Activated CD4-positive, alpha-beta T cell treated with anti-CD3 and anti-CD28 coated beads, Interleukin-2, amount 10 ng/mL, durations not matched to agents 24 days and 14 days (primary cell): ENCODE data around the gene ARMC2. TPM values are rescaled to one million over a fixed set of nuclear protein-coding genes. Genes with fewer than 3 reads are reported as not detected.
"Not testable (repeated sequence)": the region's sequence is repeated elsewhere in the genome, so short reads cannot be mapped to it uniquely, and the experiment has no call there.

Experiments used
- DNase-seq: peaks from one replicate; pipeline ENCODE4 v3.0.0; 2022
- H3K27ac Mint-ChIP-seq: one replicate; pipeline ENCODE4 v1.8.0; 2022; ENCODE audit warnings: mild to moderate bottlenecking, mixed read lengths
- H3K27me3 Mint-ChIP-seq: one replicate; pipeline ENCODE4 v1.8.0; 2022; ENCODE audit warnings: mixed read lengths
- H3K36me3 Mint-ChIP-seq: one replicate; pipeline ENCODE4 v1.8.0; 2022; ENCODE audit warnings: low read depth, mild to moderate bottlenecking, mixed read lengths
- H3K4me1 Mint-ChIP-seq: one replicate; pipeline ENCODE4 v1.8.0; 2021; ENCODE audit warnings: mixed read lengths
- H3K4me3 Mint-ChIP-seq: one replicate; pipeline ENCODE4 v1.8.0; 2022; ENCODE audit warnings: mild to moderate bottlenecking, moderate library complexity, mixed read lengths
- H3K9me3 Mint-ChIP-seq: one replicate; pipeline ENCODE4 v1.8.0; 2021; ENCODE audit warnings: mixed read lengths
- intact Hi-C: fragments of 100-400 bp; cut with micrococcal nuclease; formaldehyde crosslinking; loops from one replicate; pipeline ENCODE4 v1.15.1; 2023
- total RNA-seq: library from RNA; stranded (reverse); gene quantifications from 2 replicates; pipeline ENCODE4 v1.2.3, GENCODE V29; 2022

ARMC2 gene
- total RNA-seq, 1 donor from 2014 or later = 3.3 TPM

DNA sequence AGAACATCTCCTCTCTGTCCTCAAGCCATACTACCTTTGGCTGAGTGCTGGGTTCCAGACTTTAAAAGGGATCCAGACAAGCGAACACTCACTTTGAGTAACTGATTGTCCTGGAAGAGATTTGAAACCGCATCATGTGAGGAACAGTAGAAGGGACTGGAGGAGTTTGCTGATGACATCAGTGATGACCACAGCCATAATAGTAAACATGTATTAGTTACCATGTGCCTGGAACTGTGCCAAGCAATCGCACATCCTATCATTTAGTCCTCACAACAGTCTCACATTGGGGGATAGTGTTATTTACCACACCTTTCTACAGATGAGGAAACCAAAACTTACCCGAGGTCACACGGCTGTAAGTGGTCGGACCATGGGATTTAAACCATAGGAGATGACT lies 39.8 kb downstream of the ARMC2 start:
- no peak overlapping the region for H3K27ac Mint-ChIP-seq
- no peaks in the 10 kb centered on the region for H3K9me3 Mint-ChIP-seq
- peaks cover 16% of the 10 kb centered on the region for H3K4me1 Mint-ChIP-seq
- H3K4me3 Mint-ChIP-seq = no peak overlapping the region
- H3K27me3 Mint-ChIP-seq = peaks cover 26% of the 10 kb centered on the region
- intact Hi-C loops = no loop called here
- no peak for DNase-seq
- peaks cover 3% of the 10 kb centered on the region for H3K36me3 Mint-ChIP-seq

DNA sequence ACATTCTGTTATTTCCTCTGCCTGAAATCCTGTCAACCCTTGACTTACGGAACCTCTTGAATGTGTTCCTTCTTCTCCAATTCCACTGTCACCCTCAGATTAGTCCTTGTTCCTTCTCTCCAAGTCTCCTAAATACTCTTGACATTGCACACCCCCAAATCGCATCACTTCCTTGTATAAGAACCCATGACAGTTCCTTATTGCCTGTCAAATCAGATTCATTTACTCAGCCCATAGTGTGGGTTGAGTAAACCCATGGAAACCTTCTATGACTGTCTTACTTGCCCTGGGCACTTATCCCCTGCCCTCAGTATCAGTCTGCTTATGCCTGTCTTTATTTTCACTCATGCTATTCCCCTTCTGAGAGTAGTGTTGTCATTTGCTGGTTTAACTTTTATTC lies 40.5 kb downstream of the ARMC2 start:
- peaks cover 26% of the 10 kb centered on the region for H3K27me3 Mint-ChIP-seq
- H3K4me3 Mint-ChIP-seq = no peak overlapping the region
- H3K4me1 Mint-ChIP-seq = peaks cover 20% of the 10 kb centered on the region
- H3K36me3 Mint-ChIP-seq = peaks cover 2% of the 10 kb centered on the region
- no peaks in the 10 kb centered on the region for H3K9me3 Mint-ChIP-seq
- DNase-seq = no peak
- intact Hi-C loops = no loop called here
- no peak overlapping the region for H3K27ac Mint-ChIP-seq

DNA sequence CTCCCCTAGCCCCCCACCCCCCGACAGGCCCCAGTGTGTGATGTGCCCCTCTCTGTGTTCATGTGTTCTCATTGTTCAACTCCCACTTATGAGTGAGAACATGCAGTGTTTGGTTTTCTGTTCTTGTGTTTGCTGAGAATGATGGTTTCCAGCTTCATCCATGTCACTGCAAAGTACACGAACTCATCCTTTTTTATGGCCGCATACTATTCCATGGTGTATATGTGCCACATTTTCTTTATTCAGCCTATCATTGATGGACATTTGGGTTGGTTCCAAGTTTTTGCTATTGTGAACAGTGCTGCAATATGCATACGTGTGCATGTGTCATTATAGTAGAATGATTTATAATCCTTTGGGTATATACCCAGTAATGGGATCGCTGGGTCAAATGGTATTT lies 42.7 kb downstream of the ARMC2 start:
- H3K4me3 Mint-ChIP-seq, H3K36me3 Mint-ChIP-seq, H3K9me3 Mint-ChIP-seq, intact Hi-C loops, H3K27ac Mint-ChIP-seq, DNase-seq: not testable (repeated sequence)
- Mint-ChIP-seq H3K4me1 (peaks cover 19% of the 10 kb centered on the region), H3K27me3 (peaks cover 17% of the 10 kb centered on the region)

DNA sequence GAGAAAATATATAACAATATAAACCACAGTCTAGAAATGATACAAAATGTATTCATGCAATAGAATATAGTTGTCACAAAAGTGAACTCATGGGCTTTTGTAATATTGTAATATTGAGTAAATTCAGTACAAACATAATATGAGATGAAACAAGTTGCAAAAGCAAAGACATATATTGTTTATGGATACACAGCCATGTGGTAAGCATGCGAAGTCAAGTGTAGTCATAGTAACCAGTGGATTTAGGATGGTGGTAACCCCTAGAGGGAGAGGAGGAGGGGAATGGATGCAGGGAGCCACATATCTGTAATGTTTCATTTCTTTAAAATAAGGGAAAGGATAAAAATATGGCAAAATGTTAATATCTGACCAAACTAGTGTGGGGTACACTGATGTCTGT lies 47.3 kb downstream of the ARMC2 start:
- peaks cover 35% of the 10 kb centered on the region for H3K4me1 Mint-ChIP-seq
- H3K27me3 Mint-ChIP-seq = peaks cover 9% of the 10 kb centered on the region
- H3K9me3 Mint-ChIP-seq = peaks cover 3% of the 10 kb centered on the region
- DNase-seq = peak; percentile 75
- peak overlapping the region; percentile 76 for H3K27ac Mint-ChIP-seq
- peaks cover under 1% of the 10 kb centered on the region for H3K36me3 Mint-ChIP-seq
- peak overlapping the region; percentile 60 for H3K4me3 Mint-ChIP-seq
- intact Hi-C loops = loop anchor here (1.0 to 5.0 kb wide), 3 partner anchors 12 to 338 kb away; no protein-coding TSS in a partner anchor

DNA sequence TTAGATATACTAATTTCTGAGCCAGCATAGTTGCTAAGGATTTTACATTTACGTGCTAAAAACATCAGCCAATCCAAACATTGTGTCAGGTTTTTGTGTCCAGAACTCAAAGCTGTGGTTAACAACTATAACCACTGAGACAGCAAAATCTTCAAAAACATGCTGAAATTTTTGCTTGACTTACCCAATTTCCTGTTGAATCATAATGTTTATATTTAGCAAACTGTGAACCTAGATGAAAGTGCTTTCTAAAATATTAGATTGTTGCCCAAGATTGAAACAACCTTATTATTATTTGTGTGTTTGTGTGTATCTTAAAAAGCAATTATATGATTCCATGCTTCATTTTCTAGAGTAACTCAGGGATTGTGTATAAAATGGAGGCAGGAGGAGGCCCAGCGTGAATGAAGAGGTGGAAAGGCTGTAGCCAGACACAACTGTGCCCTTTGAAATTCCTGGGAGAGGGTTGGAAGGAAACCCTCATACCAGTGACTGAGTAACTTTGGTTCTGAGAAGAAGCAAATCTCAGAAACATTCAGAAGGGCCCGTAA lies 48.0 kb downstream of the ARMC2 start:
- DNase-seq = peak; percentile 74
- H3K27ac Mint-ChIP-seq = peak overlapping the region; percentile 92

DNA sequence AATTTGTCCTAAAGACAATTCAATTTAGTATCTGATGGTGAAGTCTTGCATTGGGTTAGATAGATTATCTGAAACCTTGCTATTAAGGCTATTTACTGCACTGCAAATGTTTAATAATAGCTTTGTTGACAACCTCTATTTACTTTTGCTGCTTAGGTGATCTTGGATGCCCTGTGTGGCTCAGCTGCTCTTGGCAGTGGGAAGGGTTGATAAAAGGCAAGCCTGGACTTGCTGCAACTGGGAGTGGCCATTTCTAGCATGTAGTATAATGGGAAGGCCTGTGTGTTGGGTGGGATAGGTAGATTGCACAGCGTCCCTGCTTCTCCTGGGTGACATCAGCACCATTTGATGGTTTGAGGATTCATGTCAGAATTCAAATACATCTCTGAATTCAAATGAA lies 49.1 kb downstream of the ARMC2 start:
- Mint-ChIP-seq H3K27me3 (peaks cover 2% of the 10 kb centered on the region), H3K4me1 (peaks cover 41% of the 10 kb centered on the region), H3K36me3 (peaks cover 4% of the 10 kb centered on the region), H3K27ac (no peak overlapping the region), H3K4me3 (no peak overlapping the region), H3K9me3 (peaks cover 3% of the 10 kb centered on the region)
- no peak for DNase-seq
- intact Hi-C loops = loop anchor here (2.0 to 5.0 kb wide), 3 partner anchors 23 to 340 kb away; no protein-coding TSS in a partner anchor

More for the DNA sequence above, 48.0 kb downstream of the ARMC2 start:
- peaks cover 3% of the 10 kb centered on the region for H3K9me3 Mint-ChIP-seq
- H3K4me3 Mint-ChIP-seq = peak overlapping the region; percentile 66
- H3K4me1 Mint-ChIP-seq = peaks cover 37% of the 10 kb centered on the region
- intact Hi-C loops = loop anchor here (1.0 to 5.0 kb wide), 7 partner anchors 22 to 339 kb away; no protein-coding TSS in a partner anchor
- H3K27me3 Mint-ChIP-seq = peaks cover 4% of the 10 kb centered on the region
- H3K36me3 Mint-ChIP-seq = peaks cover 4% of the 10 kb centered on the region

DNA sequence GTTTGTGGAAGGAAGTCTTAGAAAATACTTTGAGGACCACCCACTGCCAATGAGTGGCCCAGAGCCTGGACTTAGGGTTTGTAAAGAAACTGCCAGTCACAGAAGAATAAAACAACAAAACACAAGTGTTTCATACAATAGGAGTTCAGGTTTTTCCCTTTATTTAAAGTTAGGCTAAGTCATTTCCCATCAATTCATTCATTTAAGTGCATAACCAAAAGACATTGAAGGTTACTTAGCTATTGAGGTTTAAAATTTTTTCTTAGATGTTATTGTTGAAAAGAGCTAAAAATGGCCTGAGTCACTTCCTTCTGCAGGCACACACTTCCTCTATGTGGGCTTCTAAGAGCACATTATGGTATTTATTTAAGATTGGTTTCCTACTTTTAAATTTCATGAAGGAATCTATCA lies 54.2 kb downstream of the ARMC2 start:
- Mint-ChIP-seq H3K27ac (peak overlapping the region; percentile 59), H3K4me3 (peak overlapping the region; percentile 18), H3K9me3 (peaks cover 5% of the 10 kb centered on the region), H3K36me3 (peaks cover 6% of the 10 kb centered on the region), H3K27me3 (peaks cover 11% of the 10 kb centered on the region), H3K4me1 (peaks cover 28% of the 10 kb centered on the region)
- intact Hi-C loops = no loop called here
- no peak for DNase-seq

DNA sequence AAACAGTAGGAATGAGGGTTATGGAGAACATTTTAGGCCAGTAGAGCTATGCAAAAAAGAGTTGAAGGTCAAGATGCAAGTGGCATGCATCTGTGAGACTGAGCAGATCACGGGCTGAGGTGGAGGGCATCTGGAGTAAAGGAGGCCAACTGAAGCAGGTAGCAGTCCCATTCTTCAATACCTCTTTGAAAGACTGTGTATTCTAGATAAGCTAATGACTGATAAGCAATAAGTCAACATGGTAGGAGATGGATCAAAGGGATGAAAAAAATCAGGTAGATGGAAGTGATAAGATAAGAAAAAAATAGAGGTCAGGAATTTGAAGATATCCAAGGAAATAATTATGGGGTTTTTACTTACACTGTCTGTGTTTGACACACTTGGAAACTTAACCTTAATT lies 55.6 kb downstream of the ARMC2 start:
- intact Hi-C loops = no loop called here
- H3K27me3 Mint-ChIP-seq = peaks cover 13% of the 10 kb centered on the region
- H3K36me3 Mint-ChIP-seq = peaks cover 6% of the 10 kb centered on the region
- H3K4me3 Mint-ChIP-seq = no peak overlapping the region
- peaks cover 4% of the 10 kb centered on the region for H3K9me3 Mint-ChIP-seq
- no peak overlapping the region for H3K27ac Mint-ChIP-seq
- no peak for DNase-seq
- H3K4me1 Mint-ChIP-seq = peaks cover 26% of the 10 kb centered on the region

DNA sequence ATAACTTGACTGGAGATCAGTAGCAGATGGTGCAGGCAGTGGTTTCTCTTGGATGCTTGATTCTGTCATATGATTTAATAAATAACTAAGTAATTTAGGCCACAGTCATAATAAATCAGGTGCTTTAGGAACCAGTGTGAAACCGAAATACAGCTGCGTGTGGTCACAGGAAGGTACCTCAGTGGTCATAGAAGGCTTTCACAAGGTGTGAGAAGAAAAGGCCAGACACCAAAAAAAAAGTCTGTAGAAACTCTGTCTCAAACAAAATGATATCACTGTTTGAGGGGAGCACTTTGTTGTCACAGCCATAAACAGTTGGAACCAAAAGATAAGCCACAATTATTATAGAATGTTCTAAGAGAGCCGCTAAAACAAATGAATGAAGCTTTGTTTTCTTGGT lies 56.5 kb downstream of the ARMC2 start:
- peaks cover 26% of the 10 kb centered on the region for H3K4me1 Mint-ChIP-seq
- intact Hi-C loops = no loop called here
- H3K27me3 Mint-ChIP-seq = peaks cover 13% of the 10 kb centered on the region
- DNase-seq = no peak
- no peak overlapping the region for H3K27ac Mint-ChIP-seq
- no peak overlapping the region for H3K4me3 Mint-ChIP-seq
- H3K9me3 Mint-ChIP-seq = peaks cover 4% of the 10 kb centered on the region
- H3K36me3 Mint-ChIP-seq = peaks cover 6% of the 10 kb centered on the region

DNA sequence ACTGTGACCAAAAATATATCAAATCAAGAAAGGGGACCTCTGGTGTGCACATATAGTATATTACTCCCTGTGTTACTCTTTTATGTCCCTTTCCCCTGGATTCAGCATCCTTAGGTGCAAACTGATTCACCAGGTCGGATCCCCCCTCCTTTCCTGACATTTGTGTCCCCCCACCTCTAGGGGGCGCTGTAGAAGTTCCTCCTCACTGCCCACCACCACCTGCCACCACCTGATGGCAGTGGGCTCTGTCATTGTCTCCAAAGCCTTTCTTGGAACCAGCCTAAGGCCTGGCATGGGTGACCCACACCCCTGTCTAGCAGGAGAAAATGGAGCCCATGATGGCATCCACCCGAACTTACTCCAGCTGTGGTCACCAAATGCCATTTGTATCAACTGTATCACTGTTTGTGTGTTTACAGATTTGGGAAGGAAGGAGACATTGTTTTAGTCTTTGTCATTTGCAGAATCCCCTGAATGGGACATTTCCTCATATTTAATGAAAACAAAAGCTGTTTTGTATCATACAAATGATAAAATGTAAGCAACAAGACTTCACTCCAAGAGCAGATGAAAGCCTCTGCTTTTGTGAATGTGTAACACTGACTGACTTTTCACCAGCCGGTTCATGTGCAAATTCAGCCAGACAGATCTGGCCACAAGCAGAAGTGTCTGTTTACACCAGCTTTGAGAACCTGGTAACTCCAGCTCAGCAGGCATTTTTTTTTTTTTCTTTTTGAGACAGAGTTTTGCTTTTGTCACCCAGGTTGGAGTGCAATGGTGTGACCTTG lies 66.2 kb downstream of the ARMC2 start:
- H3K4me1 Mint-ChIP-seq = no peaks in the 10 kb centered on the region

DNA sequence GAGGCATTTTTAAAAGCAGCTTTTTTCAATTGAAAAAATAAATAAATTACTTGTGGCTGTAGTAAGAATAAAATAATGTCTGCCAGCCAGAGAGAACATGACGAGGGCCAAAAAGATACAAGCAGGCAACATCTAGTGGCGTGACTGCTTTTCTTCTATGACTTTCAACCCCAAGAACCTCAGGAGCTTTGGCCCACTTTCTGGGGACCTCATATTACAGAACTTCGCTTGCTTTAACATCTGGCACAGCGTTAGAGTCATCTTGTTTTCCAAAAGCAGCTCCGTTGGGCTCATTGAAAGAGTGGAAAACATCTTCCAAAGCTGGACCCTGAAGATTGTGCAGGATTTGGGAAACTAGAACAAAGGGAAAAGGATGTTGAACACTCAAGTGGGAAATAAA lies 67.0 kb downstream of the ARMC2 start:
- Mint-ChIP-seq H3K27me3 (peaks cover 34% of the 10 kb centered on the region), H3K4me1 (no peaks in the 10 kb centered on the region), H3K9me3 (no peaks in the 10 kb centered on the region), H3K4me3 (no peak overlapping the region), H3K36me3 (no peaks in the 10 kb centered on the region), H3K27ac (no peak overlapping the region)
- intact Hi-C loops = no loop called here
- no peak for DNase-seq

More for the DNA sequence above, 66.2 kb downstream of the ARMC2 start:
- H3K9me3 Mint-ChIP-seq = no peaks in the 10 kb centered on the region
- H3K36me3 Mint-ChIP-seq = no peaks in the 10 kb centered on the region
- peak; percentile 81 for DNase-seq
- intact Hi-C loops = no loop called here
- peaks cover 35% of the 10 kb centered on the region for H3K27me3 Mint-ChIP-seq
- no peak overlapping the region for H3K4me3 Mint-ChIP-seq
- H3K27ac Mint-ChIP-seq = no peak overlapping the region

DNA sequence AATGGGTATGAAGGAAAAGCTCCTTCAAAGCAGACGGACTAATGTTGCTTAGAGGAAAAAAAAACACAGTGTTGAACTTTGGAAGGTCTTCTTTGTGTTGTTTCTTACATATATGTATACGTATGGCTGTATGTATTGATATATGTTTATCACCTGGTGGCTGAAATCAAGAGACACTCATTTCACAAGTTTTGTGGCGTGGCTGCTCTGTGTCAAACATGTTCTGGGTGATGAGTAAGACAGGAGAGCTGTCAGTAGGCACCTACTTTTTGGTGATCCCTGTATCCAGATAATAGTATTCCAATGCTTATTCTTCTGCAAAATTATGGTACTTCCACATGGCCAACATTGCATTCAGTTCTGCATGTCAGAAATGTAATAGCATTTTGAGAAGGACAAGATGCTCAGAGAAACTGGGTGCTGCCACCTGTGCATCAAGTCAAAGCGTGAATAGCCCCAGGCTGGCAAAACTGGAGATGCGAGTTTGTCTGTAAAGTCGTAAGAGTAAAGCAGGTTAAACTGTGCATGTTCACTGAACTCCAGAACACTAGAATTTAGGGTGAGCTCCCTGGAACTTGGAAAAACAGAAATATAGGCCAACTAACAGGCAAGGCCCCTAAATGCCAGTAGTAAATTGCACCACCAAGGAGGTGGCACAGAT lies 67.9 kb downstream of the ARMC2 start:
- intact Hi-C loops = no loop called here
- peaks cover 31% of the 10 kb centered on the region for H3K27me3 Mint-ChIP-seq

DNA sequence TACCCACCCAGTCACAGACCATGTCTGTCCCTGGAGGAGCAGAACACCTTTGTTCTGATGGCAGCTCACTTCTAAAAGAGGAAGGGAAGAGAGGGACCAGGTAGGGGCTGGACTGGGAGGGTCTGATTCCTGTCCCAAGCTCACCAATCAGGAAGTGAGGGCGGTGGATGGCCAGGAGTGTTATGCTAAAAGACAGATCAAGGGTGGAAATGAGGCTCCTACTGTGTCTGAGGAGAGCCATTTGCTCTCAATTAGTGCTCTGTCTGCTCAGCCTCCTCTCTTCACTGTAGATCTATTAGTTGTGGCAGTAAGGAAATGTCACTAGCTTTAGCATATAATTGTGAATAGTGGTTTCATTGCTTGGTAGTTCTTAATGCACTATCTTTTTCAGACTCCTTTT lies 72.5 kb downstream of the ARMC2 start:
- Mint-ChIP-seq H3K9me3 (peaks cover 5% of the 10 kb centered on the region), H3K36me3 (peaks cover 6% of the 10 kb centered on the region), H3K4me3 (no peak overlapping the region), H3K27me3 (peaks cover 35% of the 10 kb centered on the region), H3K4me1 (peaks cover 24% of the 10 kb centered on the region), H3K27ac (no peak overlapping the region)
- DNase-seq = no peak
- intact Hi-C loops = loop anchor here (1.0 to 5.0 kb wide), 5 partner anchors 22 to 152 kb away; no protein-coding TSS in a partner anchor

More for the DNA sequence above, 67.9 kb downstream of the ARMC2 start:
- no peak overlapping the region for H3K4me3 Mint-ChIP-seq
- no peaks in the 10 kb centered on the region for H3K9me3 Mint-ChIP-seq
- peaks cover 7% of the 10 kb centered on the region for H3K4me1 Mint-ChIP-seq
- no peaks in the 10 kb centered on the region for H3K36me3 Mint-ChIP-seq
- no peak for DNase-seq
- no peak overlapping the region for H3K27ac Mint-ChIP-seq
